GM18505 (cell line): ENCODE data around the gene PIEZO1.

Experiments
- ATAC-seq: cut with Tn5 transposase; IDR thresholded peaks from one replicate; pipeline ENCODE4 v1.9.1; 2021; ENCODE audit not compliant: unreplicated experiment
- POLR2A ChIP-seq: IDR thresholded peaks from 4 replicates; pipeline ENCODE4 v1.6.1; 2011; ENCODE audit warnings: borderline replicate concordance; ENCODE audit not compliant: insufficient read depth, insufficient read length; ENCODE audit errors: extremely low read depth

The PIEZO1 gene

DNA sequence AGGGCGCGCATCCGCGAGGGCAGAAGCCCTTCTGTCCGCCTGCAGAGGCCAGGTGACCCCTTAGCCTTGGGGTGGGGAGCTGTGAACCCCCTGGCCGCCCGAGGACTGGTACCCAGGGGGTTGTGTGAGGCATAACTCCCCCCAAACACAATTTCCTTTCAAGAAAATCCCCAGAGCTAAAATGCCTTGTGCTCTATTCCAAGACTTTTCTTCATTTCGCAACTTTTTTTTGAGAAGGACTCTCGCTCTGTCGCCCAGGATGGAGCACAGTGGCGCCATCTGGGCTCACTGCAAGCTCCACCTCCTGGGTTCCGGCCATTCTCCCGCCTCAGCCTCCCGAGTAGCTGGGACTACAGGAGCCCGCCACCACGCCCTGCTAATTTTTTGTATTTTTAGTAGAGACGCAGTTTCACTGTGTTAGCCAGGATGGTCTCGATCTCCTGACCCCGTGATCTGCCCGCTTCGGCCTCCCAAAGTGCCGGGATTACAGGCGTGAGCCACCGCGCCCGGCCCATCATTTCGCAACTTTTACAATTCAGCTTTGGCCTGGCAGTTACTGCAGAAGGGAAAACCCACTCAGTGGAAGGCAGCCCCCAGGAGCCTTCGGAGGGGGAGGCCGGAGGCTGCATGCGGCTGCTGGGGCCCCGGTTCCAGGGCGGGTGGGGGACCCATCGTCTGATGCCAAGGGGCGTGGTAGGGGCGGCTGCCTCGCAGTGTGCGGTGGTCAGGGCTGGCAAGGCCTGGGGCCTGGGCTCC lies 27.7 kb upstream of the PIEZO1 start:
- no peak for TF ChIP-seq POLR2A
- ATAC-seq, result no peak

GRCh38 chr16:88811769-88812512 lies 26.9 kb upstream of the PIEZO1 start, which contains the start of gene APRT:
TSS of gene APRT (minus strand) at chr16:88811928. CDS start at chr16:88811899, 29 bp downstream.
- peak; percentile 94 for TF ChIP-seq POLR2A
- ATAC-seq, result peak; percentile 71

DNA sequence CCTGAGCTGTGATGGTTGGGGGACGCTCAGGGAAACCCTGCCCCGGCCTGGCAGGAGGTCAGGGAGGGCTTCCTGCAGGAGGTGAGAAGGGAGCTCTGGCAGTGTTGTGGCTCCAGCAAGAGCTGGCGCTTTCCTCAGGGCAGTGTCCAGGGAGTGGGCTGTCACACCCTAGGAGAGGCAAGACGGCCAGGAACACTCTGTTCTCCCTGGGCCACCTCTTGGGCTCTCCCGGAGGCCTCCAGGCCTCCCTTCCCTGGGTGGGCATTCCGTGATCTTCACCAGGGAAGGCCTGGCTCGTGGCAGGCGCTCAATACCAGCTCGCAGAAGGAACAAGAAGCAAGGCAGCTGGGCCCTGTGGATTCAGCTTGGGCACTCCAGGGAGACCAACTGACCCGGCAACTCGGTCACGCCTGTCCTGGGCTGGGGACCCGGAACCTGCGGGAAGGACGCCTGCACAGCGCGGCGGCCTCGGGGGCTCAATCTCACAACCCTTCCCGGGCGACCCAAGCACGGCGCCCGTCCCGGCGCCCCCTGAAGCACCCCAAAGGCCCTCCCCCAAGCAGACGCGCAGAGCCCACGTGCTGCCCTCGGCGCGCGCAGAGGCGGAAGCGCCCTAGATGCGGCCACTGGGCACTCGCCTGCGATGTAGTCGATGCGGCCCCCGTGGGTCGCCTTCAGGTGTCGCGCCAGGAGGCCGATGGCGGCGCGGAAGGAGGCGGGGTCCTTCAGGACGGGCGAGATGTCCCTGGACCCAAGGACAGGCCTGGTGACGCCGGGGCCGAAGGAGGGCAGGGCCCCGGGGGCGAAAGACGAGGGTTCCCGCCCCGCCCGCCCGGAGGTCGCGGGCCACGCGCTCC lies 26.1 kb upstream of the PIEZO1 start:
- peak; percentile 90 for TF ChIP-seq POLR2A
- ATAC-seq, result peak; percentile 49

- no peak for ATAC-seq
Measured at GRCh38 chr16:88810166-88810911, 25.3 kb upstream of the PIEZO1 start.

GRCh38 chr16:88809676-88810165 lies 24.7 kb upstream of the PIEZO1 start:
- TF ChIP-seq POLR2A, result peak; percentile 28
- ATAC-seq, result no peak

More at GRCh38 chr16:88810166-88810911, 25.3 kb upstream of the PIEZO1 start:
- peak; percentile 8 for TF ChIP-seq POLR2A

DNA sequence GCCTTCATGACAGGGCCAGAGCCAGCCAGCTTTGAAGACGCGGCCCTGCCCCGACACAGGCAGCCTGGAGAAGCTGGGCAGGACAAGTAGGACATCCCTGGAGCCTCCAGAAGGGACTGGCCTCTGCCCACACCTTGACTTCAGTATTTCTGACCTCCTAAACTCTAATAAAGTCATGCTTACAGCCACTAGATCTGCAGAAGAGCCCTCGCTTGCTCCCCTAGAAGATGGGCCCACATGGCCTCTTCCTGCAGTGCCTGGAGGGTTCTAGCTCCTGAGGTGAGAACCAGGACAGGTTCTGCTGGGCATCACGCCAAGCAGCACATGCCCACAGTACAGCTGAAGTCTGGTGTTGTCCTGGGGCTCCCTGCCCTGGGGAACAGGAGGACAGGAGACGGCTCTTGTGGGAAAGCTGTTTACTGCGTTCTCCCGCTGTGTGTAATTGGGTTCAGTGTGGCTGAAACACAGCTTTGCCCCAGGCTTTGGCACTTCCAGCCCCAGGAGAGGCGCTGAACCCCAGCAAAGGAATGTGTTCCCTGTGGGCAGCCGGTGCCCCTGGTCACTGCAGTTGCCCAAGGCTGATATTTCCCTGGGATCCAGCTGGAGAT lies 24.2 kb upstream of the PIEZO1 start:
- no peak for TF ChIP-seq POLR2A
- no peak for ATAC-seq

- ATAC-seq, result no peak
- TF ChIP-seq POLR2A, result peak; percentile 23
Measured at GRCh38 chr16:88807626-88808453, 22.8 kb upstream of the PIEZO1 start.

- no peak for TF ChIP-seq POLR2A
- ATAC-seq, result no peak
Measured at GRCh38 chr16:88807142-88807625, 22.2 kb upstream of the PIEZO1 start.

GRCh38 chr16:88806491-88807111 lies 21.6 kb upstream of the PIEZO1 start:
- TF ChIP-seq POLR2A, result no peak
- no peak for ATAC-seq

DNA sequence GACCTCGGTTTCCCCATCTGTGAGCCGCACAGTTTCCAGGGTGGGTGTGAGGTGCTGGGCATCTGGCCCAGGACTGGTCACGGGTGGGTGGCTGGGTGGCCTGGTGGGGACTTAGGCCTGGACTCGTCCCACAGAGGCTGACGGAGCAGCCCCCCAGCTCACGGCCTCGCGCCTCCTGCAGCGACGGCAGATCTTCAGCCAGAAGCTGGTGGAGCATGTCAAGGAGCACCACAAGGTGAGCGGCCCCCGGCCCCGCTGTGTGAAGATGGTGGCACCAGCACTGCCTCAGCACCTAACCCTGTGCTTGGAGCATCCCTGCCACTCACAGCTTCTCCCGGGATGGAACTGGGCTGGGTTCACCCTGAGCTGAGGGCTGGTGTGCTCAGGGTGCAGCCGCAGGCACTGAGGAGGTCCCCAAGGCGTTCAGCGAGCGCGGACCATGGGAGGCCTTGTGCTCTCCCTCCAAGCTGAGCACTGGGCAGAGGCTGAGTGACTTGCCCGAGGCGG lies 20.9 kb upstream of the PIEZO1 start:
- ATAC-seq, result no peak
- no peak for TF ChIP-seq POLR2A

DNA sequence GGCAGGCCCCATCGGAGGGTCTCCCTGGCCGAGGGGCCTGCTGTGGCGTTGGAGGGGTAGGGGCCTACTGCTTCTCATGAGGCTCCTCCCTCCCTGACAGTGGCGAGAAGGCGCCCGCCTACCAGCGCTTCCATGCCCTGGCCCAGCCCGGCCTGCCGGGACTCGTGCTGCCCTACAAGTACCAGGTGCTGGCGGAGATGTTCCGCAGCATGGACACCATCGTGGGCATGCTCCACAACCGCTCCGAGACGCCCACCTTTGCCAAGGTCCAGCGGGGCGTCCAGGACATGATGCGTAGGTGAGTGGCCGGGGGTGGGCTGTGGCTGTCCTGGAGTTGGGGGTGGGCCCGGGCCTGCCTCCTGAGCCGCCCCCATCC lies 20.3 kb upstream of the PIEZO1 start:
- ATAC-seq, result no peak
- TF ChIP-seq POLR2A, result no peak
